GM20431 (cell line): Measurements from ENCODE around the gene BACH2.
"Not testable (repeated sequence)": the region's sequence is repeated elsewhere in the genome, so short reads cannot be mapped to it uniquely, and the experiment has no call there.

ENCODE experiments used
- in situ Hi-C: fragments of 300-500 bp; cut with MseI, MboI; formaldehyde crosslinking; loops from one replicate; pipeline ENCODE4 v1.15.0; 2020; ENCODE audit warnings: low sequenced_read_pairs; ENCODE audit not compliant: unreplicated experiment

BACH2 gene

DNA sequence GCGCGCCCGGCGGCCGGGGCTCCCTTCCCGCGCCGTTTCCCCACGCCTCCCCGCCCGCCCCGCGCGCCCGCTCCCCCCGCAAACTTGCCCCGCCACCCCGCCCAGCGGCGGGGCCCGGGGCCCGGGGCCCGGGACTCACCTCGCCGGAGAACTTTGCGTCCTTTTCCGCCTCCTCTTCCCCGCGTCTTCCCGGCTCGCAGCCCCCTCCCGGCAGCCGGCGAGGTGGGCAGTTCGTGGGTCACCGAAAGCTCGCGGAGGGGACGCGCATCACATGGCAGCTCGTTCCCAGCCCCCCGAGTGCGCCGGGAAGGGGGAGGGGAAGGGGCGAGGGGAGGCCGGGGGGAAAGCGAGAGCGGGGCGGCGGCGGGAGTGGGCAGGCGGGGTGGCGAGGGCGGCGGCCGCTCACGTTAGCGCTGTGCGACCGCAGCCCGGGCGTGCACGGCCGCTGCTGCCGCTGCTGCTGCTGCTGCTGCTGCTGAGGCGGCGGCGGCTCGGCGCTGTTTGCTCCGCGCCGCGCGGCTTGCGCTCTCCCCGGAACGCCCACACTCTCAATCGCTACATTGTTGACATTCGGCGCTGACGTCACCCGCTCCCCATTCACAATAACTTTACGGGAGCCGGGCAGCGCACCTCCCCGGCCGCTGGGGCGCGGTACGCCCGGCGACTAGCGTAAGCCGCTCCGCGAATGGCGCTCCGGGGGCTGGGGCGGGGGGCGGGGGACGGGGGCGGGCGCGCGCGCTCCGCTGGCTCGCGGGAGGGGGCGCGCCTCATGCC is at the start of gene BACH2:
TSS of gene BACH2 (minus strand) at position 503 of the 774 bp plus-strand sequence. CDS start 287,999 bp downstream, outside the sequence.
- in situ Hi-C loops, result no loop called here

DNA sequence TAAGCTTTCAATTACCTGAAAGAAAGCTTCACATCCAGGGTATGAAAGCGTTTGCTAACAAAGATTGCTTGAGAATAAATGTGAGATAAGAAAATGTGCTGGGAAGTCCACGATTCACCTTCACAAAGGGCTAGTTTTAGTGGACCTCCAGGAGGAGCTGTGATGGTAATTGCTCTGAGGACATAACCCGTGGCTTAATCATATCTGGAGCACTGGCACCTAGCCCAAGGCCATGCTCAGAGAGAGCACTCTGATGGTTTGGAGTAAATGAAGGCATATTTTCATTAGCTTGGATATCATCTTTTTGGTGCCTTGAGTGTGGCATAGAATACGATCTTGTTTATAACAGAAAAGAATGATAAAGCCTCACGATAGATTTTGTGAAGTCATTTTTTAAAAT is 46.9 kb upstream of the BACH2 start:
- in situ Hi-C loops, result no loop called here

DNA sequence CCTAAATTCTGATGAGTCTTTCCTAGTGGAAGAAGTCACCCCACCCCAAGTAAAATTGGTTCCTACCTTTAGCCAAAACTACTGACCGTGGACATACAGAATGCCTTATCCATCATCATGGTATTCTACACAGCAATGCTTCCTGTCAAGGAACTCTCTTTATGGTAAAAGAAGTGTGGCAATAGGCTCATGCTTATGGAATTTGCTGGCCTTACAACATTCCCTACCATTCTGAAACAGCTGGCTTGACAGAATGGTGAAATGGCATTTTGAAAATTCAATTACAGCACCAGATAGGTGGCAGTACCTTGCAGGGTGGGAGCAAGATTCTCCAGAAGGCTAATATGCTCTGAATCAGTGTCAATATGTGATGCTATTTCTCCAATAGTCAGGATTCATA is 41.8 kb upstream of the BACH2 start:
- in situ Hi-C loops, result no loop called here

DNA sequence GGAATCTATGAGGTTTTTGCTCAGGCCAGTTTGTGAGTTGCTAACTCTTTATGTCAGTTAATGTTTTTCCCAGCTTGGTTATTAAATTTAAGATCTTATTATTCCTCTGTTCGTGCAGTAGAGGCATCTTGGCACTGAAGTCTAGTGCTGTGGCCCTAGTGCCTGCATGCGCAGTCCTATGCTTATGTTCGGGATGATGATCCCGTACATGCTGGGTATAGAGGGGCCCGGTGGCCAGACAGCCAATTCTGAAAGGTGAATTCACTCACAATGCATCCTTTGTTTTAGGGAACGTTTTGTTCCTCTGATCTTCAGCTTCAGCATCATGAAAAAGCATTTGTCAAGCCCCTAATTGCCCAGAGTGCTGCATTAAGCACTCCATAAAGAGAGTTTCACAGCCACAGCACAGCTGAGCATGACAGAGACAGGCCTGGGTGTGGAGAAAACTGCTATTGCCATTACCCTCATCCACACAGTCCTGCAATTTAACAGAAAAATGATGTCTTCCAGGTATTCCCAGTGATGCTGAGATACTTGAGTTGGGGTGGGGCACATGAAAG is 39.8 kb upstream of the BACH2 start:
- in situ Hi-C loops, result no loop called here

DNA sequence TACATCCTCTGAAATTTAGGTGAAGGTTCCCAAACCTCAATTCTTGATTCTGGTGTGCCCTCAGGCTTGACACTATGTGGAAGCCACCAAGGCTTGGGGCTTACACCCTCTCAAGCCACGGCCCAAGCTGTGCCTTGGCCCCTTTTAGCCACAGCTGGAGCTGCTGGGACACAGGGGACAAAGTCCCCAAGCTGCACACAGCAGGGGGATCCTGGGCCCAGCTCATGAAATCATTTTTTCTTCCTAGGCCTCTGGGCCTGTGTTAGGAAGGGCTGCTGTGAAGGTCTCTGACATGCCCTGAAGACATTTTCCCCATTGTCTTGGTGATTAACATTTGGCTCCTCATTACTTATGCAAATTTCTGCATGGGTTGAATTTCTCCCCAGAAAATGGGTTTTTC is 37.3 kb upstream of the BACH2 start:
- in situ Hi-C loops, result no loop called here

DNA sequence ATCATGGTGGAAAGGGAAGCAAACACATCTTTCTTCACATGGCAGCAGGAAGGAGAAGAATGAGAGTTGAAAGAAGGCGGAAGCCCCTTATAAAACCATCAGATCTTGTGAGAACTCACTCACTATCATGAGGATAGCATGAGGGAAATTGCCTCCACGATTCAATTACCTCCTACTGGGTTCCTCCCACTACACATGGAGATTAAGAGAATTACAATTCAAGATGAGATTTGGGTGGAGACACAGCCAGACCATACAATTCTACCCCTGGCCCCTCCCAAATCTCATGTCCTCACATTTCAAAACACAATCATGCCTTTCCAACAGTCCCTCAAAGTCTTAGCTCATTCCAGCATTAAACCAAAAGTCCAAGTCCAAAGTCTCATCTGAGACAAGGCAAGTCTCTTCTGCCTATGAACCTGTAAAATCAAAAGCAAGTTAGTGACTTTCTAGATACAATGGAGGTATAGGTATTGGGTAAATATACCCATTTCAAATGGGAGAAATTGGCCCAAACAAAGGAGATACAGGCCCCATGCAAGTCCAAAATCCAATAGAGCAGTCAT is 36.4 kb upstream of the BACH2 start:
- in situ Hi-C loops, result not testable (repeated sequence)

DNA sequence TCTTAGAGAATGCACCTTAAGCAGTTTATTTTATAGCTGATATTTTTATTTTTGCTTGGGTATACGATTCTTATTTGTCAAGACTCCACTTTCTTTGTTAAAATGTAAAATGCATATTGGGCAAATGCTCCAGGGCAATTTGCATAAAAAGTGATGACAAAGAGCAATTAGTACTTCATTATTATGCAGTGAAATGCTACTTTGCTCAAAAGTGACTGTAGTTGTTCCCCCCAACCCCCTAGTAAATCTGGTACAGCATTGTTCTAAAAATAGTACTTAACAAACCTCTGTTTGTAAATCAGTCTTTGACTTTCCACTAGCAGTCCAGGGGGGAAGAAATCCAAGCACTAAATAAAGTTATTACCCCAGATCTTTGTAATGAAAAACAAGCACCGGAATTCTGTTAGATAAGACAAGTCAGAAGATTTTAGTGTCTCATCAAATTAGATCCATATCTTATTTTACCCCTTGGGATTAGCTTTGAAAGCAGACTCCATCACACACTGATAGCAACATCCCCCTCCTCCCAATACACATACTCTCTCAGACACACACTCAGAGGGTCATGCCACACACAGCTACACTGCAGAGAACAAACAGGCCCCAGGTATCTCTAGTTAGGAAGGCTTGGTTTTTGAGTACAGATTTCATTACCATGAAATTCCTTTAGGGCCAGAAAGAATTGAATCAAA is 32.9 kb upstream of the BACH2 start:
- in situ Hi-C loops, result no loop called here

DNA sequence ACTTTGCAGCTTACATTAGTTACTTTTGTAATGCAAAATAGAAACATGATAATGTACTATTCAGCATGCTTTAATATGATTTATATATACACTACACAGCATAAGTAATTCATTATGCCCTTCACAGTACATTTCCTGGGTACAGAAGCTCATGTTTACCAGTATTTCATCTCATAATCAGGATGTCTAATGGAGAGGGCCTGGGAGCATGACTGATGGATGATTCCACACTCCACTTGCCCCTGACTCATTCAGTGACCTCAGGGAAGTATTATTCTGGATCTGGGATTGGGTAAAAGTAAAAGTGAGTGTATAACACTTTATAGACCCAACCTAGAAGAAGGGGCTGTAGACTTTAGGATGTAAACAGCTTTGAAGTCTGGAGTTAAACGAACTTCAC is 31.4 kb upstream of the BACH2 start:
- in situ Hi-C loops, result no loop called here

DNA sequence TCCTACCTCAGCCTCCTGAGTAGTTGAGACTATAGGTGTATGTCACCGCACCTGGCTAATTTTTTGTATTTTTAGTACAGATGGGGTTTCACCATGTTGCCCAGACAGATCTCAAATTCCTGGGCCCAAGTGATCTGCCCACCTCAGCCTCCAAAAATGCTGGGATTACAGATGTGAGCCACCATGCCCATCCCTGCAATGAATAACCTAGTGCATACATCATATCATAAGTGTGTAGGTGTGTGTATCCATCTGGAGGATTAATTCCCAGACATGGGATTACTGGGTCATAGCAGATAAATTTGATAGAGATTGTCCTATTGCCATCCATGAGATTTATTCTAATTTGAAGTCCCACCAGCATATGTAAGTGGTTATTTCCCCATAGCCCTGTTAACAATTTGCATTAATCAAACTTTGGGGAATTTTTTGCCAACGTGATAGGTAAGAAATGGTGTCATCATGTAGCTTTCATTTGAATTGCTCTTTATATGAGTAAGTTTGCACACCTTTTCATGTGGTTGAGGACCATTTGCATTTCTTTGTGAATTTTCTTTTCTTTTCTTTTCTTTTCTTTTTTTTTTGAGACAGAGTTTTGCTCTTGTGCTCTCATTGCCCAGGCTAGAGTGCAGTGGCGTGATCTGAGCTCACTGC is 29.9 kb upstream of the BACH2 start:
- in situ Hi-C loops, result no loop called here

DNA sequence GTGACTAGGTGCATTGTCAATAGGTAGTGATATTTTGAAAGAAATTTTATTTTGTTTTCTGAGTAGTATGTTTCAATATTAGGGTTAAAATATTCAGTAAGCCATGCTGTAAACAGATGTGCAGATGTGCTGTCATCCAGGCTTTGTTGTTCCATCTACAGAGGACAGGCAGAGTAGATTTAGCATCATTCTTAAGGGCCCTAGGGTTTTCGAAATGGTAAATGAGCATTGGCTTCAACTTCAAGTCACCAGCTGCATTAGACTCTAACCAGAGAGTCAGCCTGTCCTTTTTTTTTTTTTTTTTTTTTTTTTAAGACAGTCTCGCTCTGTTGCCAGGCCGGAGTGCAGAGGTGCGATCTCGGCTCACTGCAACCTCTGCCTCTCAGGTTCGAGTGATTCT is 27.1 kb upstream of the BACH2 start:
- in situ Hi-C loops, result no loop called here

DNA sequence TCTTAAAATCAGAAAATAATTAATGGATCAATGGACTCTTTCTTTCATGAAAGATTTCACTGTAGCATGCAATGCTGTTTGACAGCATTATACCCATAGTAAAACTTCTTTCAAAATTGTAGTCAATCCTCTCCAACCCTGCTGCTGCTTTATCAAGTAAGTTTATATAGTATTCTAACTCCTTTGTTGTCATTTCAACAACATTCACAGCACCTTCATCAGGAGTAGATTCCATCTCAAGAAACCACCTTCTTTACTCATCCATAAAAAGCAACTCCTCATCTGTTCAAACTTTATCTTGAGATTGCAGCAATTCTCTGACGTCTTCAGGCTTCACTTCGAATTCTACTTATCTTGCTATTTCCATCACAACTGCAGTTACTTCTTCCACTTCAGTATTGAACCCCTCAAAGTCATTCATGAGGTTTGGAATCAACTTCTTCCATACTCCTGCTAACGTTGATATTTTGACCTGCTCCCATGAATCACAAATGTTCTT is 26.4 kb upstream of the BACH2 start:
- in situ Hi-C loops, result no loop called here

DNA sequence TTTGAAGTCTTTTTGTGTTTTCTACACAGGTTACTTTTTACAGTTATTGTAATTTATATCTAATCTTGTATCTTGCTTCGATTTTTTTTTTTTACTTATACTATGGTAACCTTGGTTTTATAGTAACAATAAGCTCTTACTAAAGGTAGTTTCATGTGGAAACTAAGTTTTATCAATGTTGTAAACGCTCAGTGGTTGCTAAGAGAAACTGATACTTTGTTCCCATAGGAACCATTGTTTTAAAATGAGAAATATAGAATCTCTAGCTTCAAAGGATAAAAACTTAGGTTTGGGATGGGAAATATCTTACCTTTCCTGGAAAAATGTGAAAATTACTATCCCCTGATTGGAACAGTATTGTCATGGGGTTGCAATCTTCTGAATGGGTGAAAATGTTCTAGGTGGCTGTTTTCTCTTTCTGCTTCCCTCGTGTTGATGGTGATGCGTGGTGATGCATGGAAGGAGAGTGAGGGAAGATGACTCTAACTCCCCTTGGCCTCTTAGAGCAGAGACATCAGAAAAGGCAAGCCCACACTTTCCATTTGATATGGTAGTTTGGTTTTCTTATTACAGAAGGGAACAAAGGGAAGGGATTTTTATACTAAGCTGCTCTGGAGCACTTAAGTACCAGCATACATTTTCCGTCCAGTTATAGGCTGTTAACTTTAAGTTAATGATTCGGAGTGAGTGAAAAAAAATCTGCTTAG is 23.5 kb upstream of the BACH2 start:
- in situ Hi-C loops, result no loop called here

DNA sequence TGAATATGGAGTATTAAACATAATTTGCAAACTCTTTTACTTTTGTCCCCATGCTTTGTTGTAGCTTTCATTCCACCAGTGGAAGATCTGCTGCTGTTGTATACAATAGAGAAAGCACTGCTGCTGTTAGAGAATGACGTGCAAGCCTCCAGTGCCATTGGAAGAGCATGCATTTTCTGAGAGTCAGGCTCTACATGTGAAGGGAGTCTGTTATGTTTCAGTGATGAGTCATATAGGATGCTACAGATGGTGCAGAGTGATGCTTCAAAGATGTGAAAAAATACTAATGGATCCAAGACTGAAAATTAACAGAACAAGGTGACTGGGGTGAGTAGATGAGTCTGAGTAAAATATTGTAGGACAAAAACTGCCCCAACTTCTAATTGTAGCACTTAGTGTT is 22.4 kb upstream of the BACH2 start:
- in situ Hi-C loops, result no loop called here

DNA sequence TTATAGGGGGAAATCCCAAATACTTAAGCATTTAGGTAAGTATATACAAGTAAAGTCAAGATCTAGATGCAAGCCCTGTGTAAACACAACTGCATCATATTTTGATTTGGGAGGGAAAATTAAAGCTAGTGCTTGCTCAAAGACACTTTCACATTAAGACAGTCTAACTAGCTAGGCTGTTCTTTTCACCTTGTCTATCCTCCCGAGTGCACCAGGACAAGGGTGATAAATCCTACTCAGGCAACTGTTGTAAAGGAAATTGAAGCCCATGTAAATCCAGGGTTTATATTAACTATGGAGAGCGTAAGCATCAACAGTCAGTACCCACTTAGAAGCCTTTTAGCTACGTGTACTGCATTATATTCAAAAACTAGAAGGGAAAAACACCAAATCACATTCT is 19.3 kb upstream of the BACH2 start:
- in situ Hi-C loops, result no loop called here

DNA sequence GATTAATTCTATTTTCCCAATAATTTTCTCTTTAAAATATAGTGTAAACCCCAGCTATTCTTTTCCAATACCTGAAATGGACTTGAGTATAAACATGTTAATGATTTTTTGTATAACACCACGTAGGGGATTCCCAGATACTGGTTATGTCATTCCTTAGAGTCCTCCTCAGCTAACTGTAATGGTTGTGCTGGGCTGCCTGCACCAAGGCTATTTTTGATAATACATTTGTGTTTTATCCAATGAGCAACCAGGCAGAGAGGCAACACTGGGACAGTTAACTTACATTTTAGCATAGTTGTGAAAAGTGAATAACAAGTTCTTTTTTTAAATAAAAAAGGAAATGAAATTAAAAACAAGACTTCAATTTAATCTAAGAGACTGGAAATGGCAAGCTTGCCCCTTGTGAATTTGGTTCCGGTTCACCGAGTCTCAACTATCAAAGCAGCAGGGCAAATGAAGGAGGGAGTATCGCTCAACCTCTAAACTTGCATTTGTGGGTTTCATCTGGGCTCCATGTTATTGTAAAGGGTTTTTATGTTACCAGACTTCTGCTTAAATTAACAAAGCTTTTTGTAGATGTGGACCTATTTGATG is 18.8 kb upstream of the BACH2 start:
- in situ Hi-C loops, result no loop called here

DNA sequence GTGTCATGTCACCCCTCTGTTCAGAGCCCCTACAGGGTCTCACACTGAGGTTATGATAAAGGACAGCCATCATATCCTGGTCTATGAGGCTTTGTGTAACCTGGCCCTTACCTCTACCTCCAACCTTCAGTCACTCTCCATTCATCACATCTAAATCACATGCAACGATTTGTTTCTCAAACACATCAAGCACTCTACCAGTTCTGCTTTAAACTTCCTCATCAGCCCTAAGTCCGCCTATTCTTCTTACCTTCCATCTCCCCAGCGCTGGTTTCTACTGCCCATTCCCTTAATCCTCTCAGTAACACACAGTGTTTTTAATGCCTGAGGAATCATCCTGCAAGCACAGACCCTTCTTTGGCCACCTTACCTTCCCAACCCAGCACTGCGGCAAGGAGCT is 17.9 kb upstream of the BACH2 start:
- in situ Hi-C loops, result no loop called here

DNA sequence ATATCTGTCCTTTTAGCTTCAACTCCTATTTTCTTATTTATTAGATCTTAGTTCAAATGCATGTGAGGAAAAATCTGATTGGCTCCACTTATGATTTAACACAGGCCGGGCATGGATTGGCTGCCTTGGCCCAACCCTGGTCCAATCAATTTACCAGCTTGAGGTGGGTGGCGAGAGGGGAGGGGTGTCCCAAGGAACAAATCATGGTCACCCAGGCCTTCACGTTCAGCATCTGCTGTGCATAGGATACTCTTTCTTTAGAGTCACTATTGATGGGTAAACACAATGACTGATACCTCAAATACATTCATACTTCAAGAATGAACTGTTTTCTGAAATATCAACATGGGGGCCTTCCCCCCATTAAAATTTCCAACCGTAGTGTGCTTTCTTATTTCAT is 14.9 kb upstream of the BACH2 start:
- in situ Hi-C loops, result no loop called here

DNA sequence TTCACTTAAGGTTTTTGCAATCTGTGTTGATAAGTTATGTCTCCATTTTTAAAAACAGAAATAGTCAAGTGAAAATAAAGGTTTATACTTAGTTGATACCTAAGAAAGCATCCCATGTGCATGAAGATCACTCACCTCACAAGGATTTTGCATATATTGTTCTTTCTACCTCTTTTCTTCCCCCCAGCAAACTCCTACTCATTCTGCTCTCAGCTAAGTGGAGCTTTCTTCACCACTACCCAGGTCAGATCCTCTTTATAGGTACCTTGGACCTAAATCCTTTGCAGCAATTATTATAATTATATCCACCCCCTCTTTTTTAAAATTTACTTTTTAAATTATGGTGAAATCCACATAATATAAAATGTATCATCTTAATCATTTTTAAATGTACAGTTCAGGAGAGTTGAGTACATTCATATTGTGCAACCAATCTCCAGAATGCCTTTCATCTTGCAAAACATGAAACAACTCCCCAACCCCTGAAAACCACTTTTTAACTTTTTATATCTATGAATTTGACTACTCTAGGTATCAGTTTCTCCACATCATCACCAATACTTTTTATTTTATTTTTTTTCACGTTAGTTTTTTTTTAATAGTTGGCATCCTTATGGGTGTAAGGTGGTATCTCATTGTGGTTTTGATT is 9.3 kb upstream of the BACH2 start:
- in situ Hi-C loops, result no loop called here

DNA sequence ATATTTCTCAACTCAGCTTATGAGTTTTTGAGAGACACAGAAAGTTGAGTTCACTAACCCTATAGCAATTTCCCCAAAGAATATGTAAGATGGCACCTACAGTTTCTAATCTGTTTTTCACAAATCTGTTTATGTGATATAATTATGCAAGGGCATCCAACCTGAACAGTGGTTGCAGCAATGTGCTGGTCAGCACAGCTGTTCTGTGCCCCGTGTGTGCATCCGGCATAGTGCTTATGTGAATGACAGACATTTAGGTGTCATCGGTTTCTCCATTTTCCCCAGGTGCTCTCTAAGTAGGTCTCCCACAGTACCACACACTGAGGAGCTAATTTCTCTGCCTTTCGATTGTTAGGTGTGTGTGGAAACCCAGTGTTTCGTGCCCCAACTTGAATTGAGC is 7.7 kb upstream of the BACH2 start:
- in situ Hi-C loops, result no loop called here
